ENCODE measurements around the gene EXOC3L1. TPM values are rescaled to one million over a fixed set of nuclear protein-coding genes. Genes with fewer than 3 reads are reported as not detected.

The EXOC3L1 gene
- total RNA-seq, 1 experiment from 2014 or later = 4.0 TPM

DNA sequence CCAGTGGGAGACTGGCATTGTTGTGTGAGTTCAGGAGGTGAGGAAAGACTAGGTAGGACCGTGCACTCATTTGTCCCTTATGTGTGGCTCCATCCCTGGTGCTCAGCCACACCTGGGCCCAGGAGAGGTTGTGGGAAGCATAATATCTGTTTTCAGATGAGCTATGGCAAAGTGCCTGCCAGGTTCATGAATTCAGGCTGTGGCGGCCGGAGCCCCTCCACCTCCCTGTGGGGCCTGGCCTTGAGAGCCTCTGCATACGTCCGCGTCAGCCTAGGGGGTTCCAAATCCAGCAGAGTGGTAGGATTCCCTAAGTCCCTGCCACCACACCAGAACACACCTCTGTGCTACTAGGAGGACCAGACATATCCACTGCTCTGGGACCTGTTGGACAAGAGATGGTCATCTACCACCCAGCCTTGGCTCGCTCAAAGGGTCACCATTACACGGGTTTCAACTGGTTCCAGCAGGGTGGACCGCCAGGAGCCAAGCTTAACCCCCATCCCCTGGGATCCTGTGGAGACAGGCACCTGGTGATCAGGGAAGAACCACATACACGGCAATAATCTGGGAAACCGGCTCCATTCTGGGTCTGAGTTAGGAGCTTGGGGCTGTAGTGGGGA, 41.2 kb downstream of the EXOC3L1 start (continued):
- TF ChIP-seq, protein P1, sequence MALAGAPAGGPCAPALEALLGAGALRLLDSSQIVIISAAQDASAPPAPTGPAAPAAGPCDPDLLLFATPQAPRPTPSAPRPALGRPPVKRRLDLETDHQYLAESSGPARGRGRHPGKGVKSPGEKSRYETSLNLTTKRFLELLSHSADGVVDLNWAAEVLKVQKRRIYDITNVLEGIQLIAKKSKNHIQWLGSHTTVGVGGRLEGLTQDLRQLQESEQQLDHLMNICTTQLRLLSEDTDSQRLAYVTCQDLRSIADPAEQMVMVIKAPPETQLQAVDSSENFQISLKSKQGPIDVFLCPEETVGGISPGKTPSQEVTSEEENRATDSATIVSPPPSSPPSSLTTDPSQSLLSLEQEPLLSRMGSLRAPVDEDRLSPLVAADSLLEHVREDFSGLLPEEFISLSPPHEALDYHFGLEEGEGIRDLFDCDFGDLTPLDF (CRISPR knock-in tag; IDR thresholded peaks at IDR 0.05) = no peak
- TF ChIP-seq ZNF416 (CRISPR knock-in tag; IDR thresholded peaks at IDR 0.05) = no peak
- TF ChIP-seq, protein P2, sequence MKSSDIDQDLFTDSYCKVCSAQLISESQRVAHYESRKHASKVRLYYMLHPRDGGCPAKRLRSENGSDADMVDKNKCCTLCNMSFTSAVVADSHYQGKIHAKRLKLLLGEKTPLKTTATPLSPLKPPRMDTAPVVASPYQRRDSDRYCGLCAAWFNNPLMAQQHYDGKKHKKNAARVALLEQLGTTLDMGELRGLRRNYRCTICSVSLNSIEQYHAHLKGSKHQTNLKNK (CRISPR knock-in tag; IDR thresholded peaks at IDR 0.05) = no peak
- no peak for TF ChIP-seq ZNF219 (CRISPR knock-in tag; IDR thresholded peaks at IDR 0.05; ENCODE audit: borderline replicate concordance)
- TF ChIP-seq JUN (CRISPR knock-in tag; IDR thresholded peaks at IDR 0.05) = no peak
- no peak for TF ChIP-seq JAZF1 (CRISPR knock-in tag; IDR thresholded peaks at IDR 0.05)

DNA sequence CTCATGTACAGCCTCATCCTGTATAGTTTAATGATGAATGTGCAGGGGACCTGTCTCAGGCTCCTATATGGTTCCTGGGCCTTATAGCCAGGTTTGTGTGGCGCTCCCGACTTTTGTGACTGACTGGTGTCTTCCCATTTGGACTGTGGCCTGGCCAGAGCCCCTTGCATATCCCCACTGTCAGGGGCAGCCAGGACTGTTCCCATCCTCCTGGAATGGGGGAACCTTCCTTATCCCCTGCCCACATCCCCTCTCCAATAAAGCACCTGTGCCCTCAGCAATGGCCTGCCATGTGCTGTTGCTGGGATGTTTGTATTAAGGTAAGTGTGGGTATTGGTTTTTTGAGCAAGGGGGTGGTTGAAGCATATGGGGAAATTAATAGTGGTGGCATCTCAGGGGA, 41.7 kb downstream of the EXOC3L1 start:
- Mint-ChIP-seq H3K4me1 (peaks cover 8% of the 10 kb centered on the region), H3K9me3 (no peaks in the 10 kb centered on the region), H3K27ac (no peak overlapping the region), H3K4me3 (no peak overlapping the region), H3K27me3 (ENCODE audit: low read depth) (peaks cover 31% of the 10 kb centered on the region), H3K36me3 (peaks cover 21% of the 10 kb centered on the region)
- ChIA-PET POLR2A (no interaction called here), CTCF (interaction anchor here (4.6 kb wide), 1 partner anchor 188 kb away, joined by 32 read pairs; the partner anchor contains the start of gene CES3)
- DNase-seq (ENCODE audit: low spot score) (no peak), ATAC-seq (no peak)
- TF ChIP-seq ZNF317 (CRISPR knock-in tag; IDR thresholded peaks at IDR 0.05; ENCODE audit: borderline replicate concordance, low read depth) = no peak
- no peak for TF ChIP-seq ZNF219 (CRISPR knock-in tag; IDR thresholded peaks at IDR 0.05; ENCODE audit: borderline replicate concordance)
- no peak for TF ChIP-seq GABPB1 (CRISPR knock-in tag; IDR thresholded peaks at IDR 0.05)
- TF ChIP-seq TEAD4 (CRISPR knock-in tag; IDR thresholded peaks at IDR 0.05) = no peak
- no peak for TF ChIP-seq PRRX2 (CRISPR knock-in tag; IDR thresholded peaks at IDR 0.05)
- TF ChIP-seq ELF4 (CRISPR knock-in tag; IDR thresholded peaks at IDR 0.05; ENCODE audit: low read depth) = no peak

DNA sequence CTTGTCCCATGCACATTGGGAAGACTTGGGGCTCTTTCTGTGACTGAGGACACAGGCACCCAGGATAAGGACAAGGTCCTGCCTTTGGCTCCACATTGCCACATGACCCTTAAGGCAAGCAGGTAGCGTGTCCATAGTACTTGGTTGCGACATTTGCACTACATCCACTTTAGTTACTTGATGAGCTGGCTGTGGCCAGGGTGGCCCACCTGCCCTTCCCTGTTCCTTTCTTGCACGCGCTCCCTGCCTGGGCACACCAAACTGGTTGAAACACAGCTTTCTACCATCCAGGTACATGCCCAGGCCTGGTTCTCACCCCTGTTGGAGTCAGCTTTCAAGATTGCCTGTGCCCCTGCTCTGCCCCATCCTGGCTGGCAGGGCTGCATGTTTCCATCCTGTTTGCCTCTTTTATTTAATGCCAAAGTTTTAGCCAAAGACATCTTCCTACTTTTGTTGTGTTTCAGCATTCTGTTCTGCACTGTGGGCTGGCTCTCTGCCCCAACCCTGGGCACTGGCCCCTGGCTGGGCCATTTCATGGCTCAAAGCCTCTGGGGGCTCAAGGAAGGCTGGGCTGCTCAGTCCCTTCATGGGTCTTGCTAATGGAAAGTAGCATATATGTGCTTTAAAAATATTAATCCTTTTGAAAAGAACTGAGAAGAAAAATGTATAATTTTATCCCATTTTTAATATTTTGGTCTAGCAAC, 42.3 kb downstream of the EXOC3L1 start:
- H3K36me3 Mint-ChIP-seq = peaks cover 25% of the 10 kb centered on the region

More for the DNA sequence above, 42.3 kb downstream of the EXOC3L1 start:
- DNase-seq (ENCODE audit: low spot score) = no peak
- ChIA-PET POLR2A (no interaction called here), CTCF (interaction anchor here (0.9 to 1.0 kb wide), 2 partner anchors 130 to 187 kb away, joined by 3 to 4 read pairs; partner anchors contain the start of gene CES3)
- no peaks in the 10 kb centered on the region for H3K9me3 Mint-ChIP-seq
- no peak for ATAC-seq
- peaks cover 8% of the 10 kb centered on the region for H3K4me1 Mint-ChIP-seq
- H3K27me3 Mint-ChIP-seq (ENCODE audit: low read depth) = peaks cover 25% of the 10 kb centered on the region
- TF ChIP-seq, protein P3, sequence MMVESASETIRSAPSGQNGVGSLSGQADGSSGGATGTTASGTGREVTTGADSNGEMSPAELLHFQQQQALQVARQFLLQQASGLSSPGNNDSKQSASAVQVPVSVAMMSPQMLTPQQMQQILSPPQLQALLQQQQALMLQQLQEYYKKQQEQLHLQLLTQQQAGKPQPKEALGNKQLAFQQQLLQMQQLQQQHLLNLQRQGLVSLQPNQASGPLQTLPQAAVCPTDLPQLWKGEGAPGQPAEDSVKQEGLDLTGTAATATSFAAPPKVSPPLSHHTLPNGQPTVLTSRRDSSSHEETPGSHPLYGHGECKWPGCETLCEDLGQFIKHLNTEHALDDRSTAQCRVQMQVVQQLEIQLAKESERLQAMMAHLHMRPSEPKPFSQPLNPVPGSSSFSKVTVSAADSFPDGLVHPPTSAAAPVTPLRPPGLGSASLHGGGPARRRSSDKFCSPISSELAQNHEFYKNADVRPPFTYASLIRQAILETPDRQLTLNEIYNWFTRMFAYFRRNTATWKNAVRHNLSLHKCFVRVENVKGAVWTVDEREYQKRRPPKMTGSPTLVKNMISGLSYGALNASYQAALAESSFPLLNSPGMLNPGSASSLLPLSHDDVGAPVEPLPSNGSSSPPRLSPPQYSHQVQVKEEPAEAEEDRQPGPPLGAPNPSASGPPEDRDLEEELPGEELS (CRISPR knock-in tag; IDR thresholded peaks at IDR 0.05) = no peak
- TF ChIP-seq, protein P4, sequence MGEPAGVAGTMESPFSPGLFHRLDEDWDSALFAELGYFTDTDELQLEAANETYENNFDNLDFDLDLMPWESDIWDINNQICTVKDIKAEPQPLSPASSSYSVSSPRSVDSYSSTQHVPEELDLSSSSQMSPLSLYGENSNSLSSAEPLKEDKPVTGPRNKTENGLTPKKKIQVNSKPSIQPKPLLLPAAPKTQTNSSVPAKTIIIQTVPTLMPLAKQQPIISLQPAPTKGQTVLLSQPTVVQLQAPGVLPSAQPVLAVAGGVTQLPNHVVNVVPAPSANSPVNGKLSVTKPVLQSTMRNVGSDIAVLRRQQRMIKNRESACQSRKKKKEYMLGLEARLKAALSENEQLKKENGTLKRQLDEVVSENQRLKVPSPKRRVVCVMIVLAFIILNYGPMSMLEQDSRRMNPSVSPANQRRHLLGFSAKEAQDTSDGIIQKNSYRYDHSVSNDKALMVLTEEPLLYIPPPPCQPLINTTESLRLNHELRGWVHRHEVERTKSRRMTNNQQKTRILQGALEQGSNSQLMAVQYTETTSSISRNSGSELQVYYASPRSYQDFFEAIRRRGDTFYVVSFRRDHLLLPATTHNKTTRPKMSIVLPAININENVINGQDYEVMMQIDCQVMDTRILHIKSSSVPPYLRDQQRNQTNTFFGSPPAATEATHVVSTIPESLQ (CRISPR knock-in tag; IDR thresholded peaks at IDR 0.05) = no peak
- TF ChIP-seq GTF2I (CRISPR knock-in tag; conservative IDR thresholded peaks at IDR 0.05) (no peak), ZNF263 (CRISPR knock-in tag; IDR thresholded peaks at IDR 0.05; ENCODE audit: low read depth) (no peak), TEAD1 (CRISPR knock-in tag; IDR thresholded peaks at IDR 0.05) (no peak), HMGA2 (CRISPR knock-in tag; IDR thresholded peaks at IDR 0.05) (no peak), ESRRA (CRISPR knock-in tag; IDR thresholded peaks at IDR 0.05; ENCODE audit: borderline replicate concordance) (no peak)
- TF ChIP-seq, protein P5, sequence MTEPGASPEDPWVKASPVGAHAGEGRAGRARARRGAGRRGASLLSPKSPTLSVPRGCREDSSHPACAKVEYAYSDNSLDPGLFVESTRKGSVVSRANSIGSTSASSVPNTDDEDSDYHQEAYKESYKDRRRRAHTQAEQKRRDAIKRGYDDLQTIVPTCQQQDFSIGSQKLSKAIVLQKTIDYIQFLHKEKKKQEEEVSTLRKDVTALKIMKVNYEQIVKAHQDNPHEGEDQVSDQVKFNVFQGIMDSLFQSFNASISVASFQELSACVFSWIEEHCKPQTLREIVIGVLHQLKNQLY (CRISPR knock-in tag; IDR thresholded peaks at IDR 0.05) = no peak
- H3K4me3 Mint-ChIP-seq = no peak overlapping the region
- no peak overlapping the region for H3K27ac Mint-ChIP-seq
